Esophagus mucosa (tissue), 1 donor: ENCODE measurements around the gene ATXN1L. TPM values are rescaled to one million over a fixed set of nuclear protein-coding genes. Genes with fewer than 3 reads are reported as not detected.
A peak's percentile ranks its signal among the peaks of the same experiment; 100 is the strongest.
"Not testable (repeated sequence)": the region's sequence is repeated elsewhere in the genome, so short reads cannot be mapped to it uniquely, and the experiment has no call there.

Experiments used
- ATAC-seq: fragments of 200-7000 bp; cut with Tn5 transposase; one replicate; pipeline ENCODE4 v1.9.1; 2020
- total RNA-seq: library from RNA; stranded (reverse); gene quantifications from one replicate; pipeline ENCODE4 v1.2.4, GENCODE V29; 2023
- donor health status: DM: yes; HTN: yes; CAD: no.

The ATXN1L gene
- total RNA-seq = 12.5 TPM

GRCh38 chr16:71845639-71846430 is at the start of gene ATXN1L:
ATXN1L (plus strand) TSS chr16:71845976; CDS start chr16:71849741, 3,765 bp downstream.
- peak; percentile 98 for ATAC-seq

- ATAC-seq = no peak
Measured at GRCh38 chr16:71796501-71797097, 49.2 kb upstream of the ATXN1L start.

- no peak for ATAC-seq
Measured at GRCh38 chr16:71803305-71803690, 42.5 kb upstream of the ATXN1L start.

GRCh38 chr16:71807905-71808592 is 37.7 kb upstream of the ATXN1L start:
- ATAC-seq = peak; percentile 49

- ATAC-seq = peak; percentile 98
Measured at GRCh38 chr16:71808593-71809459, 37.0 kb upstream of the ATXN1L start, which contains the start of gene AP1G1. AP1G1 (minus strand) TSS chr16:71808834; CDS start chr16:71789479, 19,355 bp downstream.

- ATAC-seq = not testable (repeated sequence)
Measured at GRCh38 chr16:71810155-71810530, 35.6 kb upstream of the ATXN1L start.

GRCh38 chr16:71811261-71811803 is 34.4 kb upstream of the ATXN1L start:
- ATAC-seq = no peak

- peak; percentile 24 for ATAC-seq
Measured at GRCh38 chr16:71817155-71817500, 28.6 kb upstream of the ATXN1L start.

GRCh38 chr16:71826533-71827017 is 19.2 kb upstream of the ATXN1L start:
- no peak for ATAC-seq

- no peak for ATAC-seq
Measured at GRCh38 chr16:71830359-71830758, 15.4 kb upstream of the ATXN1L start.

GRCh38 chr16:71831698-71832097 is 14.1 kb upstream of the ATXN1L start:
- ATAC-seq = not testable (repeated sequence)

GRCh38 chr16:71832112-71832511 is 13.7 kb upstream of the ATXN1L start:
- not testable (repeated sequence) for ATAC-seq

GRCh38 chr16:71834291-71834690 is 11.5 kb upstream of the ATXN1L start:
- no peak for ATAC-seq

GRCh38 chr16:71837150-71837549 is 8.6 kb upstream of the ATXN1L start:
- ATAC-seq = no peak

- ATAC-seq = no peak
Measured at GRCh38 chr16:71840052-71840451, 5.7 kb upstream of the ATXN1L start.

GRCh38 chr16:71843572-71843971 is 2.2 kb upstream of the ATXN1L start:
- no peak for ATAC-seq

- ATAC-seq = no peak
Measured at GRCh38 chr16:71846431-71846830, 655 bp downstream of the ATXN1L start.

GRCh38 chr16:71847096-71847495 is 1.3 kb downstream of the ATXN1L start:
- no peak for ATAC-seq

- no peak for ATAC-seq
Measured at GRCh38 chr16:71848622-71849021, 2.8 kb downstream of the ATXN1L start.

GRCh38 chr16:71851746-71852145 is 6.0 kb downstream of the ATXN1L start:
- no peak for ATAC-seq

GRCh38 chr16:71852158-71852557 is 6.4 kb downstream of the ATXN1L start:
- no peak for ATAC-seq

GRCh38 chr16:71852561-71852960 is 6.8 kb downstream of the ATXN1L start:
- no peak for ATAC-seq
